ENCODE measurements around the gene NOD2. TPM values are rescaled to one million over a fixed set of nuclear protein-coding genes. Genes with fewer than 3 reads are reported as not detected.

Gene NOD2
- total RNA-seq, 1 donor from 2014 or later: not detected

GRCh38 chr16:50711862-50712559 is 18.6 kb downstream of the NOD2 start:
- Histone ChIP-seq H3K36me3 (no peaks in the 10 kb centered on the region), H3K4me2 (no peak overlapping the region), H3F3A (ENCODE audit: low read depth) (no peaks in the 10 kb centered on the region), H2AFZ (replicated peaks) (no peak overlapping the region), H3K27ac (no peak overlapping the region), H3K9me3 (ENCODE audit: low read depth) (no peaks in the 10 kb centered on the region), H4K20me1 (ENCODE audit: low read depth) (no peaks in the 10 kb centered on the region), H3K4me3 (no peak overlapping the region), H3K79me2 (ENCODE audit: low read depth) (no peaks in the 10 kb centered on the region), H3K9ac (no peak overlapping the region), H3K4me1 (no peaks in the 10 kb centered on the region), H3K27me3 (no peaks in the 10 kb centered on the region)
- H3K27me3 Mint-ChIP-seq (ENCODE audit: insufficient read depth, low read depth): peaks cover 3% of the 10 kb centered on the region
- TF ChIP-seq EZH2 (IDR thresholded peaks at IDR 0.05): no peak
- no peak for TF ChIP-seq CTCF (IDR thresholded peaks at IDR 0.05)
- no peak for TF ChIP-seq EZH2phosphoT487 (IDR thresholded peaks at IDR 0.05)
- no peak for DNase-seq (ENCODE audit: low spot score)
- H3K4me1 Mint-ChIP-seq: peaks cover 22% of the 10 kb centered on the region
- no peak overlapping the region for H3K4me3 Mint-ChIP-seq
- H3K27ac Mint-ChIP-seq: no peak overlapping the region
- no peaks in the 10 kb centered on the region for H3K36me3 Mint-ChIP-seq
- H3K9me3 Mint-ChIP-seq: no peaks in the 10 kb centered on the region

- peaks cover 27% of the 10 kb centered on the region for H3K4me1 Mint-ChIP-seq
- Histone ChIP-seq H3K4me2 (no peak overlapping the region), H3K4me3 (no peak overlapping the region), H2AFZ (replicated peaks) (no peak overlapping the region), H3K4me1 (no peaks in the 10 kb centered on the region), H3K9me3 (ENCODE audit: low read depth) (no peaks in the 10 kb centered on the region), H3K79me2 (ENCODE audit: low read depth) (no peaks in the 10 kb centered on the region), H3K27me3 (no peaks in the 10 kb centered on the region), H4K20me1 (ENCODE audit: low read depth) (no peaks in the 10 kb centered on the region), H3K27ac (no peak overlapping the region), H3K36me3 (no peaks in the 10 kb centered on the region), H3F3A (ENCODE audit: low read depth) (no peaks in the 10 kb centered on the region), H3K9ac (no peak overlapping the region)
- H3K27ac Mint-ChIP-seq: peak overlapping the region; percentile 62
- TF ChIP-seq CTCF (IDR thresholded peaks at IDR 0.05) (no peak), EZH2phosphoT487 (IDR thresholded peaks at IDR 0.05) (no peak), EZH2 (IDR thresholded peaks at IDR 0.05) (no peak)
- peaks cover 5% of the 10 kb centered on the region for H3K27me3 Mint-ChIP-seq (ENCODE audit: insufficient read depth, low read depth)
- DNase-seq (ENCODE audit: low spot score): no peak
- H3K36me3 Mint-ChIP-seq: no peaks in the 10 kb centered on the region
- H3K4me3 Mint-ChIP-seq: no peak overlapping the region
- H3K9me3 Mint-ChIP-seq: no peaks in the 10 kb centered on the region
Observed at GRCh38 chr16:50712560-50712898, 19.1 kb downstream of the NOD2 start.

GRCh38 chr16:50712956-50713355 is 19.6 kb downstream of the NOD2 start:
- Mint-ChIP-seq H3K4me1 (peaks cover 28% of the 10 kb centered on the region), H3K27ac (no peak overlapping the region)

More at GRCh38 chr16:50712956-50713355, 19.6 kb downstream of the NOD2 start:
- no peak overlapping the region for H2AFZ ChIP-seq (replicated peaks)
- no peak for DNase-seq (ENCODE audit: low spot score)
- H3K36me3 ChIP-seq: no peaks in the 10 kb centered on the region
- no peak overlapping the region for H3K27ac ChIP-seq
- Mint-ChIP-seq H3K36me3 (no peaks in the 10 kb centered on the region), H3K27me3 (ENCODE audit: insufficient read depth, low read depth) (peaks cover 5% of the 10 kb centered on the region), H3K9me3 (no peaks in the 10 kb centered on the region), H3K4me3 (no peak overlapping the region)
- no peaks in the 10 kb centered on the region for H3F3A ChIP-seq (ENCODE audit: low read depth)
- no peaks in the 10 kb centered on the region for H3K4me1 ChIP-seq
- no peaks in the 10 kb centered on the region for H3K9me3 ChIP-seq (ENCODE audit: low read depth)
- no peak overlapping the region for H3K4me2 ChIP-seq
- H3K4me3 ChIP-seq: no peak overlapping the region
- H4K20me1 ChIP-seq (ENCODE audit: low read depth): no peaks in the 10 kb centered on the region
- no peak overlapping the region for H3K9ac ChIP-seq
- no peaks in the 10 kb centered on the region for H3K27me3 ChIP-seq
- no peak for TF ChIP-seq EZH2phosphoT487 (IDR thresholded peaks at IDR 0.05)
- TF ChIP-seq EZH2 (IDR thresholded peaks at IDR 0.05): no peak
- no peak for TF ChIP-seq CTCF (IDR thresholded peaks at IDR 0.05)
- no peaks in the 10 kb centered on the region for H3K79me2 ChIP-seq (ENCODE audit: low read depth)

Data from neural progenitor cell (in vitro differentiated cells).